ENCODE data around the gene GRAMD1A.

GRAMD1A gene

GRCh38 chr19:35070471-35070870 lies 70.3 kb downstream of the GRAMD1A start:
- DNase-seq (ENCODE audit: low read depth): no peak
- TF ChIP-seq CTCF (conservative IDR thresholded peaks at IDR 0.05; ENCODE audit: control insufficient read depth, insufficient read depth, low read depth, low read length): no peak
- no peak overlapping the region for H3K4me3 ChIP-seq (ENCODE audit: control insufficient read depth, low read depth, low read length)

- TF ChIP-seq CTCF (conservative IDR thresholded peaks at IDR 0.05; ENCODE audit: control insufficient read depth, insufficient read depth, low read depth, low read length): no peak
- no peak for DNase-seq (ENCODE audit: low read depth)
- no peak overlapping the region for H3K4me3 ChIP-seq (ENCODE audit: control insufficient read depth, low read depth, low read length)
Observed at GRCh38 chr19:35073516-35073915, 73.4 kb downstream of the GRAMD1A start.

- H3K4me3 ChIP-seq (ENCODE audit: control insufficient read depth, low read depth, low read length): no peak overlapping the region
- TF ChIP-seq CTCF (conservative IDR thresholded peaks at IDR 0.05; ENCODE audit: control insufficient read depth, insufficient read depth, low read depth, low read length): no peak
- DNase-seq (ENCODE audit: low read depth): no peak
Observed at GRCh38 chr19:35073941-35074340, 73.8 kb downstream of the GRAMD1A start.

- no peak for TF ChIP-seq CTCF (conservative IDR thresholded peaks at IDR 0.05; ENCODE audit: control insufficient read depth, insufficient read depth, low read depth, low read length)
- no peak overlapping the region for H3K4me3 ChIP-seq (ENCODE audit: control insufficient read depth, low read depth, low read length)
- no peak for DNase-seq (ENCODE audit: low read depth)
Observed at GRCh38 chr19:35074426-35075201, 74.5 kb downstream of the GRAMD1A start.

GRCh38 chr19:35075202-35076025 lies 75.3 kb downstream of the GRAMD1A start:
- no peak for TF ChIP-seq CTCF (conservative IDR thresholded peaks at IDR 0.05; ENCODE audit: control insufficient read depth, insufficient read depth, low read depth, low read length)
- no peak overlapping the region for H3K4me3 ChIP-seq (ENCODE audit: control insufficient read depth, low read depth, low read length)

GRCh38 chr19:35076026-35076370 lies 75.9 kb downstream of the GRAMD1A start:
- H3K4me3 ChIP-seq (ENCODE audit: control insufficient read depth, low read depth, low read length): no peak overlapping the region
- TF ChIP-seq CTCF (conservative IDR thresholded peaks at IDR 0.05; ENCODE audit: control insufficient read depth, insufficient read depth, low read depth, low read length): no peak
- DNase-seq (ENCODE audit: low read depth): no peak

More at GRCh38 chr19:35075202-35076025, 75.3 kb downstream of the GRAMD1A start:
- no peak for DNase-seq (ENCODE audit: low read depth)

Data from fibroblast of mammary gland (primary cell).